GM18505 (cell line): ENCODE measurements around the gene WDPCP.
"Not testable (repeated sequence)": the region's sequence is repeated elsewhere in the genome, so short reads cannot be mapped to it uniquely, and the experiment has no call there.

Source experiments
- ATAC-seq: cut with Tn5 transposase; IDR thresholded peaks from one replicate; pipeline ENCODE4 v1.9.1; 2021; ENCODE audit not compliant: unreplicated experiment
- POLR2A ChIP-seq: IDR thresholded peaks from 4 replicates; pipeline ENCODE4 v1.6.1; 2011; ENCODE audit warnings: borderline replicate concordance; ENCODE audit not compliant: insufficient read depth, insufficient read length; ENCODE audit errors: extremely low read depth

The WDPCP gene, protein sequence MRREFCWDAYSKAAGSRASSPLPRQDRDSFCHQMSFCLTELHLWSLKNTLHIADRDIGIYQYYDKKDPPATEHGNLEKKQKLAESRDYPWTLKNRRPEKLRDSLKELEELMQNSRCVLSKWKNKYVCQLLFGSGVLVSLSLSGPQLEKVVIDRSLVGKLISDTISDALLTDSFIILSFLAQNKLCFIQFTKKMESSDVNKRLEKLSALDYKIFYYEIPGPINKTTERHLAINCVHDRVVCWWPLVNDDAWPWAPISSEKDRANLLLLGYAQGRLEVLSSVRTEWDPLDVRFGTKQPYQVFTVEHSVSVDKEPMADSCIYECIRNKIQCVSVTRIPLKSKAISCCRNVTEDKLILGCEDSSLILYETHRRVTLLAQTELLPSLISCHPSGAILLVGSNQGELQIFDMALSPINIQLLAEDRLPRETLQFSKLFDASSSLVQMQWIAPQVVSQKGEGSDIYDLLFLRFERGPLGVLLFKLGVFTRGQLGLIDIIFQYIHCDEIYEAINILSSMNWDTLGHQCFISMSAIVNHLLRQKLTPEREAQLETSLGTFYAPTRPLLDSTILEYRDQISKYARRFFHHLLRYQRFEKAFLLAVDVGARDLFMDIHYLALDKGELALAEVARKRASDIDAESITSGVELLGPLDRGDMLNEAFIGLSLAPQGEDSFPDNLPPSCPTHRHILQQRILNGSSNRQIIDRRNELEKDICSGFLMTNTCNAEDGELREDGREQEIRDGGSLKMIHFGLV

GRCh38 chr2:63588385-63589147, at the start of gene WDPCP, which contains the start of gene MDH1:
Gene WDPCP, minus strand, starts transcription at chr2:63588477. Its CDS starts 206 bp downstream, at chr2:63588271.
Gene MDH1, plus strand, starts transcription at chr2:63588963. Its CDS starts 81 bp downstream, at chr2:63589044.
- TF ChIP-seq POLR2A: peak; percentile 93
- peak; percentile 87 for ATAC-seq

- ATAC-seq: no peak
- TF ChIP-seq POLR2A: no peak
Observed at GRCh38 chr2:63632382-63632781, 44.1 kb upstream of the WDPCP start.

GRCh38 chr2:63631501-63631900, 43.2 kb upstream of the WDPCP start:
- no peak for TF ChIP-seq POLR2A
- no peak for ATAC-seq

GRCh38 chr2:63628403-63628942, 40.2 kb upstream of the WDPCP start:
- no peak for TF ChIP-seq POLR2A
- ATAC-seq: no peak

- no peak for ATAC-seq
- no peak for TF ChIP-seq POLR2A
Observed at GRCh38 chr2:63627866-63628265, 39.6 kb upstream of the WDPCP start.

DNA sequence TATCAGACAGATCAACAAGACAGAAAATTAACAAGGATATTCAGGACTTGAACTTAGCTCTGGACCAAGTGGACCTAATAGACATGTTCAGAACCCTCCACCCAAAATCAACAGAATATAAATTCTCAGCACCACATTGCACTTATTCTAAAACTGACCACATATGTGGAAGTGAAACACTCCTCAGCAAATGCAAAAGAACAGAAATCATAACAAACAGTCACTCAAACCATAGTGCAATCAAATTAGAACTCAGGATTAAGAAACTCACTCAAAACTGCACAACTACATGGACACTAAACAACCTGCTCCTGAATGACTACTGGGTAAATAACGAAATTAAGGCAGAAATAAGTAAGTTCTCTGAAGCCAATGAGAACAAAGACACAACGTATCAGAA, 35.5 kb upstream of the WDPCP start:
- ATAC-seq: not testable (repeated sequence)

- no peak for TF ChIP-seq POLR2A
- ATAC-seq: no peak
Observed at GRCh38 chr2:63622751-63623150, 34.5 kb upstream of the WDPCP start.

GRCh38 chr2:63619328-63619727, 31.1 kb upstream of the WDPCP start:
- ATAC-seq: no peak
- TF ChIP-seq POLR2A: no peak

GRCh38 chr2:63617366-63617765, 29.1 kb upstream of the WDPCP start:
- TF ChIP-seq POLR2A: no peak
- ATAC-seq: no peak

DNA sequence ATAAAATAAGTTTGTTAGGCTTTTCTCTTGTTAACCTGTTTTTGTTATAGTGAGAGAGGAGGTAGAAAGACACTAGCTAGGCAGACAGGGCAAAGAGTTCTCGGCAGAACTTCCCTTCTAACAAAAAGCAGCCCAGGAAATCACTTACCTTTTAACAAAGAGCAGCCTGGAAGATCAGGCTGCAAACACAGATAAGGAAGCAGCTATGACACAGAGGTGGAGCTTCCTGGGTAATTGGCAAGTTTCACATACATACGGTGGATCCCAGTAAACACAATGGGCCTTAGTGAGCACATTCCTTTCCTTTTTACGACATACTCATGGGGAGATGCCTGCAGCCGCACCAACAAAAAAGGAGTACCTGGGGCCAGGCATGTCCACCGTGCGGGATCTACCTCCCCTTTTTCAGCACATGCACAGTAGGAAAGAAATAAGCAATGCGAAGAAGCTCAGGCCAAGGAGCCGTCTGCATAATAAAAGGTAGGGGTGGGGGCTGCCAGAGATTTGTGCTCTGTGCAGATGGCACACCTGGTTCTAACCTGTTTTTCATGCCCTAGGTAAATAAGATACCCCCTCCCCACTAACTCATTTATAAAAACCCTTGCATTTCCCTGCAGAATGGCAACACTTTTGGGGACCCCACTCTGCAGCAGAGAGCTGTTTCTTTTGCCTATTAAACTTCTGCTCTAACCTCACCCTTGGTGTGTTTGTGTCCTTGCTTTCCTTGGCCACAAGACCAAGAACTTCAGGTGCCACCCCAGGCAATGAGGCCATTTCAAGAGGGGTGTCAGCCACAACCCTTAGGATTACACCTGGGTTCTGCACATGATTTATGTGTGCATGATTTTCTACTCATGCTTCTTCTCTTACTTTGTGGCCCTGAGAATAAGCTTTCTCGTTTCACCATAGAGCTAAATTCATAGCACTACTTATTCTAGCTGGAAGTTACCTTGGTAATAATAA, 27.0 kb upstream of the WDPCP start:
- no peak for ATAC-seq

DNA sequence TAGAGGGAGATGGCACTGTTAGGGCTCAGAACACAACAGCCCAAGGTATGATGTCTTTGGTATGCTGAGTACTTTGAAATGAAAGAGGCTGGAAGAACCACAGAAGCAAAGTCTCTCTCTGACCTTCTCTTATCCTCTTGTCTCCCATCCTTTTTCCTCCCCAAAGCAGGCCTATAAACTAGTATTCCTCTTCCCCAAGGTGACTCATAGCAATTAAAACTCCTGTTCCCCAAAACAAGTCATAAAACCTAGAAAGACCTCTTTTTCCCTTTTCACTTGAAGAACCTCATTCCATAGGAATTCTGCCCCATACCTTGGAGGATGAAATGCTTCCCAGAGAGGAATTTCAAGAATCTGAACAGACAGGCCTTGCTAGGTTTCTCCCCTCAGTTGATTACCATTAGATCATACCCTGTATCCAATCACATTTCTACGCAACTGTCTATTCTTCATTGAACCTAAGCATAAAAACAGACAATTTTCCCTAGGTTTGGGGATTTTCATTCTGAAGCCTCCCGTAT, 26.2 kb upstream of the WDPCP start:
- TF ChIP-seq POLR2A: no peak
- ATAC-seq: no peak

More for the DNA sequence above, 27.0 kb upstream of the WDPCP start:
- TF ChIP-seq POLR2A: no peak

- TF ChIP-seq POLR2A: no peak
- no peak for ATAC-seq
Observed at GRCh38 chr2:63613391-63613901, 25.2 kb upstream of the WDPCP start.

GRCh38 chr2:63610525-63610924, 22.2 kb upstream of the WDPCP start:
- no peak for ATAC-seq
- no peak for TF ChIP-seq POLR2A

DNA sequence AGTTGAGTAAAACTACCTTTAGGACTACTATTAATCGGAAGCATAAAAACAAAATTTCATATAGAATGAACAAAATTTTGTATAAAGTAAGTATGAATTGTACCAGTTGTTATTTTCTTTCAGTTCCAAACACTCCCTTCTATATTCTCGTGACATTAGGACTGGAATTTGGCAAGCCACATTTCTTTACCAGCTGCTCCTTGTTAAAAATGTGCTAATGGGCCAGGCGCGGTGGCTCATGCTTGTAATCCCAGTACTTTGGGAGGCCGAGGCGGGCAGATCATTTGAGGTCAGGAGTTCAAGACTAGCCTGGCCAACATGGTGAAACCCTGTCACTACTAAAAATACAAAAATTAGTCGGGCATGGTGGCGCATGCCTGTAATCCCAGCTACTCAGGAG, 20.6 kb upstream of the WDPCP start:
- not testable (repeated sequence) for ATAC-seq
